HG03565 (cell line): ENCODE measurements around the gene ZNF777.
"Not testable (repeated sequence)": the region's sequence is repeated elsewhere in the genome, so short reads cannot be mapped to it uniquely, and the experiment has no call there.

ENCODE experiments used
- ATAC-seq: cut with Tn5 transposase; IDR thresholded peaks from one replicate; pipeline ENCODE4 v1.9.1; 2021; ENCODE audit warnings: mild to moderate bottlenecking, moderate library complexity; ENCODE audit not compliant: unreplicated experiment

Gene ZNF777

DNA sequence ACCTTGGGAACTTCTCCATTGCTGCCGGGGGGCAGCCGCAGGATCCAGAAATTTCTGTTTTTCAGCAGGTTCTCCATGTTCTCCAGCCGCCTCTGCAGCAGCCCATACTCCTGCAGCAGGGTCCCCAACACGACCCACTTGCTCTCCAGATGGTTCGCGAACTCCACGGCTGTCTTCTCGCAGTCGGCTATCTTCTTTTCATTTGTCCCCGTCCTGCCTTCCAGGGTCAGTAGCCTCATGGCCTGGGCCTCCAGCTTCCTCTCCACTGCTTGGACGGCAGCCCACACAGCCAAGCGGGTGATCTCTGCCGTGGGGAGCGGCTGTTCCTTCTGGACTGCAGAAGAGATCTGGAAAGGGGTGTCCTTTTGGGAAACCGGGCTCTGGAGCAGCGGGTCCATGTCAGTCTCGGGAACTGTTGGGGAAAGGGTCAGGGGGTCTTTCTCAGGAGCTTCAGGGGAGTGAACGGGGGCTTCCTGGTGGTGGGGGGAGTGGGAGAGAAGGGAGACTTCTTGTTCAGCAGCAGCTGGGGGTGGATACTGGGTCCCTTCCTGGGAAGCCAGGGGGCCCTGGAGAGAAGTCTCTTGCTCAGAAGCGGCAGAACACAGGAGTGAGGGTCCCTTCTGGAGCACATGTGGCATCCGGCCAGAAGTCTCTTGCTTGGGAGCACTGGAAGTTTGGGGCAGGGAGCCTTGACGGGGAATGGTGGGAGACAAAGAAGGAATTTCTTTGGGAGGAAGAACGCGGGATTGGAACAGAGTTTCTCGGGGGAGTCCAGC lies 5.5 kb downstream of the ZNF777 start:
- ATAC-seq, result no peak

DNA sequence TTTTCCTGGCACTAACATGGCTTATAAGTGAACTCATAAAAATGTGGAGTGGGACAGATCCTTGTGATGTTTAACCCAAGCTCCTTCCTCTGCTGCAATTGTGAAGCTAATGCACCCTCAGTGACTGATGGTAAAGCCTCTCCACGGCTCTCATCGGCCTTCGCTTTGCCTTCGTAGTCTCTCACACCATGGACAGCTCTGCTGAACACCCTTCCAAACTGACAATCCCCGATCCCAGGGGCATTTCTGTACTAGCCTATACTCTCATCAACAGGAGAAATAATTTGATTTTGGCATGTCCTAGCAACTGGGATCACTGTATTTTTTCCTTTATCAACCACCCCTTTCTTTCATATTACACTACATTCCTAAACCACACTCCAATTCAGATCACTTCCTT lies 6.1 kb downstream of the ZNF777 start:
- ATAC-seq, result no peak

DNA sequence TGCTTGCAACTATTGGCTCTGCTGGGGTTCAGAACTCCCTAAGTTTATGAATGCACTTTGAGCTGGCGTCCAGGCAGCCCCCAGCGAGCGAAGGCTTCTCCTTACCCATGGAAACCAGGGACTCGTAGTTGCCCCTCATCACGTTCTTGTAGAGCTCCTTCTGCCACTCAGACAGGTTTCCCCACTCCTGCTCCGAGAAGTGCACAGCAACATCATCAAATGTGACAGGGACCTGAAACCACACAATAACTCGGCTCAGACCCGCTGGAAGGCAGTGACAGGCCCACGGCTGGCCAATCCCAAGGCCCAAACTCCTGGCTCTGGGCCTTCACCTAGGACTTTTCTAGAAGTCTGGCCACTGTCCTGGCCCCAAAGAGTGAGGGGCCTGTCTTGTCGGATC lies 6.9 kb downstream of the ZNF777 start:
- ATAC-seq, result no peak

DNA sequence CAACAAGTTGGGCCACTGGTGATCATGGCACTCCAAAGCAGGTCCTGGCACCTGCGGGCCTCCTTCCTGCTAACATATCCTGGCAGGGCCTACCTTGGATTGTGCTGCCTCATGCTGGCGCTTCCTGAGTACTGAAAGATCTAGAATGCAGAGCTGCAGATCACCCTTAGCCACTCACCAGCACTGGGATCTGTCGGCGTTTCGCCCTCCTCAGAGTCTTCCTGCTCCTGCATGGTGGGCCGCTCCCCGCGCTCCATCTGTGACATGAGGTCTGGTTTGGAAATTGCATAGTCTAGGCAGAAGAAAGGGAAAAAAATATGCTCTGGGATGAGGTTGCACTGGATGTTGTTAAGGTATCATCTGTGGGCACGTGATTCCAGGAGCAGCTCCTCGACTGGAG lies 10.0 kb downstream of the ZNF777 start:
- ATAC-seq, result no peak

DNA sequence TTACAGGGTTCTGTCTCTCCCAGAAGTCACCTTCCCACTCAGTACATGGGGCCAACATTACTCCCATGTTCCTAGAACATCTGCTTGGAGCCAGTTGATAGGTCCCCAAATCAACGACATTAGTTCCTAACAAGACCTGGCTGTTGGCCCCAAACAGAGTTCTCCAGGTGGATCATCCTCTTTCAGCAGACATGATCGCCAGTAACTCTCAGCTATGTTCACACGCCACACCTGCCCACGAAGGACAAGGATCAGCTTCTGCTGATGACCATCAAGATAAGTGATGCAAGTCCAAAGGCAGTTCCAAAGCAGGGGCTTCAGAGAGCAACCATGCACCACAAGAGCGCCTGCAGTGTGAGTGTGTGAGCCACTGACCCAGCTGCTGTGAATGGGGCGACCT lies 11.0 kb downstream of the ZNF777 start:
- ATAC-seq, result no peak

DNA sequence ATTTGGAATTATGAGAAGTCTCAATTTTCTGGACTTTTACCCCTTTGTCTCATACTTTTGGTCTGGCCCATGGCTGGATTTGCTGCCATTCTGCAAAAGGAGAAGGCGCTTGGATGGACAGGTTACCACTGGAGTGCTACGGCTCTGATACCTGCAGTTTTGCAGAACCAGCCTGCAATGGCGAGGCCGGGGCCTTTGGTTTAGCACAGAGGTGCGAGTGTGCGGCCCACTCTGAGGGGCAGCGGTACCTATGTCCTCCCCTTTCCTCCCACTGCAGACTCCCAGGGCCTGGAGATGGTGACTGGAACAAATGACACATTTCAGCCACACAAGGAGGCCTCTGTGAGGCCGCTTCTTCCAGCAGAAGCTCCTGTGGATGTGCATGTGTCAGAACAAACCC lies 11.9 kb downstream of the ZNF777 start:
- ATAC-seq, result no peak

DNA sequence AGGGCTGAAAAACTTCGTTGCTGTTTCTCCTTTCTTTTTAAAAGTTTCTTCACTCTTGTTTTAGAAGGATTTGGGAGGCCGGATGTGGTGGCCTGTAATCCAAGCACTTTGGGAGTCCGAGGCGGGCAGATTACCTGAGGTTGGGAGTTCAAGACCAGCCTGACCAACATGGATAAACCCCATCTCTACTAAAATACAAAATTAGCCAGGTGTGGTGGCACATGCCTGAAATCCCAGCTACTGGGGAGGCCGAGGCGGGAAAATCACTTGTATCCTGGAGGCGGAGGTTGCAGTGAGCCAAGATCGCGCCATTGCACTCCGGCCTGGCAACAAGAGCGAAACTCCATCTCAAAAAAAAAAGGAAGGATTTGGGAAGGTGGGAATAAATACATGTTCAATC lies 14.8 kb downstream of the ZNF777 start:
- not testable (repeated sequence) for ATAC-seq

DNA sequence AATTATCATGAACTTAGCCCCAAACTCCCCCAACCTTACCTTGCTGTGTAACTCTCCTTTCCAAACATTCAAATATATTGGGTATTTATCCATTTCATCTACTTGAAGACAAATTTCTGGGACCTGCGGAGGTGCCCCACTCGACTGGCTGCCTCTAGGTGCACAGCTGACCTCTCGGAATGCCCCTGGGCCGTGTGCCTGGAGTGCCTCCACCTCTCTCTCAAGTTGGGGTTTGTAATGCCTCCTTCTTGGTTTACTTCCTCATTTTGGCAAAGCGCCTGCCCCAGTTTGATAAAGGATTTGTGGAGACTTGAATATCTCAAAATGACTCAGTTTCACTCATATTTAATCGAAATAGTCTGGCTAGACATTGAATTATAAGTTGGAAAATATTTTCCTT lies 16.6 kb downstream of the ZNF777 start:
- no peak for ATAC-seq

DNA sequence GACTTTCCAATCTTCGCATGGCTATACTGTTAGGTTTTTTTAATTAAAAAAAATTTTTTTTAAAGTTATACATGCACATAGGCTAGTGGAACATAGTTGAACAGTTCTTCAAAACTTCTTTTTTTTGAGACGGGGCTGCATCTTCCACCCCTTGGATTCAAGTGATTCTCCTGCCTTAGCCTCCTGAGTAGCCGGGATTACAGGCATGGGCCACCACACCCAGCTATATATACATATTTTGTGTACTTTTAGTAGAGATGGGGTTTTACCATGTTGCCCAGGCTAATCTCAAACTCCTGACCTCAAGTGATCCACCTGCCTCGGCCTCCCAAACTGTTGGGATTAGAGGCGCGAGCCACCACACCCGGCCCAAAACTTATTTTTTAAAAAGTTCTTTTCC lies 17.3 kb downstream of the ZNF777 start:
- ATAC-seq, result no peak

DNA sequence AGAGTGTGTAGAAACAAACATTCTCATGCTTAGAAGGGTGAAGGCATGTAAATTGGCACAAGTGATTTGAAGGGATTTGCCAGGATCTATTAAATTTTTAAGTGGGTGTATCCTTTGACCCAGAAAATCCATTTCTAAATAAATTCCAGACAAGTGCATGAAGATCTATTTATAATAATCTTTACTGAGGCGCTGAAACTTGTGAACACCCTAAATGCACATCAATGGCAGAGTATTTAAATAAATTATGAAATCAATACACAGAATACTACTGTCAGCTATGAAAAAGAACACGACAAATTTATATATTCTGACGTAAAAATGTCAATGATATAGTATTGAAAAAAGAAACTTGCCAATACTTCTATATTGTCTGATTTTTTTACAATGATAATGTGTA lies 17.9 kb downstream of the ZNF777 start:
- ATAC-seq, result no peak

DNA sequence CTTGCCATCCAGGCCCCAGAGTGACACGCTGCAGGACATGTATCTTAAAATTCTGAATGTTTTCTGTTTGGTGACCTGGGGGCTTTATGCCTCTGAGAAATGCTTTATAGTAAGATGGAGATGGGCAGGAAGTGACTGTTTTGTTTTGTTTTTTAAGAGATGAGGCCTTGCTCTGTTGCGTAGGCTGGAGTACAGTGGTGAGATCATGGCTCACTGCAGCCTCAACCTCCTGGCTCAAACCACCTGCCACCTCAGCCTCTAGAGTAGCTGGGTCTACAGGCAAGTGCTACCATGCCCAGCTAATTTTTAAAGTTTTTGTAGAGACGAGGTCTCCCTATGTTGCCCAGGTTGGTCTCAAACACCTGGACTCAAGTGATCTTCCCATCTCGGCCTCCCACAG lies 20.6 kb downstream of the ZNF777 start:
- no peak for ATAC-seq

DNA sequence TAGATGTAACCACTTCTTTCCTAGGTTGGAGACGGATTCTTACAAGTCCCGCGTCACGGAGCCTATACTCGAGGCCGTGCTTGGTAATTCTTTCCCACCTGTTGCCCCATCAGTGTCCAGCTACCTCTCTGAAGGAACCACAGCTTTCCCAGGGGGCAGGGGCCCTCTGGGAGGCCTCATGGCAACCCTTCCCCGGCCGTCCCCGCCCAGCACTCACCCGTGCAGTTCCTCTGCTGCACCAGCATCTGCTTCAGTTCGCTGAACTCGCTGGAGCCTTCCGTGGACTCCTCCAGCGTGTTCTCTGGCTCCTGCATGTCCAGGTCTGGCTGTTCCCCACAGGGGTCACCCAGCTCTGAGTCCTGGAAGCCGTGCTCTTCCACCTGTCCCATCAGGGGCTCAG lies 24.5 kb downstream of the ZNF777 start:
- no peak for ATAC-seq

DNA sequence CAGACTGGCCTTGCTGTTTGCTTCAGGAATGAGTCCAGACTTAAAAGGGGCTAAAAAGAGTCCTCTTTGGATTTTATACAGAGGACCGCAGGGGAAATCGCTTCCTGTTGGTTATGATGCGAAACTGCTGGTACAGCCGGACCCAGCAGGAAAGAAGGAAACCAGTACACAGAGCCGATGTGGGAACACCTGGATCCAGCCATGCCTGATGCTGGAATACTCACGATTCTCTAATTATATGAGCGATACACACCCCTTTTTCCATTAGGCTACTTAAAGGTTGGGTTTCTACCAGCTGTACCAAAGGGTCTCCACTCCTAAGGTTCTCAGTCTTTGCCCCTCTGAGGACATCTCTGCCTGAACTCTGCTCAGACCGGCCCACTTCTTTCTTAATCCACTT lies 27.7 kb downstream of the ZNF777 start:
- no peak for ATAC-seq

DNA sequence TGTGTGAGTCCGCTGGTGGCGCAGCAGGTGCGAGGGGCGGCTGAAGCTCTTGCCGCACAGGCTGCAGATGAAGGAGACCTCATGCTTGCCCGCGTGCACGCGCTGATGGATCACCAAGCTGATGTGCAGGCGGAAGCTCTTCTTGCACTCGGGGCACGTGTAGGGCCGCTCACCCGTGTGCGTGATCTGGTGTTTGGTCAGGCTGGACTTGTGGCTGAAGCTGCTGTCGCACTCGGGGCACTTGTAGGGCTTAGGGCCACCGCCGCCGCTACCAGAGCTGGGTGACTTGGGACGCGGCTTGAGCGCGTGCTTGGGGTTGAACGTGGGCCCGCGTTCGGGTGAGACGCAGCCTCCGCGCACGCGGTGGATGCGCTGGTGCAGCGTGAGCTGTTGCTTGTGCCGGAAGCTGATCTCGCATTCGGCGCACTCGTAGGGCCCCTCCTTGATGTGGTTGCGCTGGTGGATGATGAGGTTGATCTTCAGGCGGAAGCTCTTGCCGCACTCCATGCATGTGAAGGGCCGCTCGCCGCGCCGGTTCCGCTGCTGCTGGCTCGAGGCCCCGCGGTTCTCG lies 28.7 kb downstream of the ZNF777 start:
- no peak for ATAC-seq

DNA sequence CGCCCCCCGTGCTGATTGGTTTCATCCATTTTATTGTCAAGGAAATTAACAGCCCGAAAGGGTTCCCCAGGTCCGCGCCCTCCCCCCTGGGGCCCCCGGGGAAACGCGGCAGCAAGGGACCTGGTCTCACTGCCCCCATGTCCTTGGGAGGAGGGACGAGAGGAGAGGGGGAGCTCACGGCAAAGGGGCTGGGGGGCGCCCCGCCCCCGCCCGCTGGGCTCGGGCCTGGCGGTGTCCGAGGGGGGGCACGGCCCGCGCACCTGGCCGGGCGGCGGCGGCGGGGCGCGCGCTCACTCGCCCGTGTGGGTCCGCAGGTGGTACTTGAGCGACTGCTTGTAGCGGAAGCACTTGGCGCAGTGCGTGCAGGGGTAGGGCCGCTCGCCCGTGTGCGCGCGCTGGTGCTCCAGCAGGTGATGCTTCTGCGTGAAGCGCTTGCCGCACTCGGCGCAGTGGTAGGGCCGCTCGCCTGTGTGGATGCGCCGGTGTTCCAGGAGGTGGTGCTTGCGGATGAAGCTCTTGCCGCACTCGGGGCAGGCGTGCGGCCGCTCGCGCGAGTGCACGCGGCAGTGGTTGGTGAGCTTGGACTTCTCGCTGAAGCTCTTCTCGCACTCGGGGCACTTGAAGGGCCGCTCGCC lies 29.3 kb downstream of the ZNF777 start:
- no peak for ATAC-seq

DNA sequence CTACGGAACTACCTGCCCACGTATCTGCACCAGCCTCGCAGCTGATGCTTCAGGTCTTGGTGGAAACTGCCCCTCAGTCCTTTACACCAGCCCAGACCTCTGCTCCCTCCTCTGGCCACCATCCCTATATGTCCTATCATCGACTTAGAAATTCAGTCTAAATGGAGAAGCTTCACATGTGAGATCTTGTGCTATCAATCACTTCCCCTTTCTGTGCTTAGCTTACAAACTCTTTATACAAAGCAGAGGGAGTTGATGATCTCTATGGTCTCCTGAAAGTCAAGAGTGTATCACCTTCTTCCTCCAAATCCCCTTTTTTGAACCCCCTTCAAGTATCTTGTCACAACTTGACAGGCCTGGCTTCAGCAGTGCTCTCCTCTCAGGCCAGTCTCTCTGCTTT lies 30.7 kb downstream of the ZNF777 start:
- ATAC-seq, result no peak

DNA sequence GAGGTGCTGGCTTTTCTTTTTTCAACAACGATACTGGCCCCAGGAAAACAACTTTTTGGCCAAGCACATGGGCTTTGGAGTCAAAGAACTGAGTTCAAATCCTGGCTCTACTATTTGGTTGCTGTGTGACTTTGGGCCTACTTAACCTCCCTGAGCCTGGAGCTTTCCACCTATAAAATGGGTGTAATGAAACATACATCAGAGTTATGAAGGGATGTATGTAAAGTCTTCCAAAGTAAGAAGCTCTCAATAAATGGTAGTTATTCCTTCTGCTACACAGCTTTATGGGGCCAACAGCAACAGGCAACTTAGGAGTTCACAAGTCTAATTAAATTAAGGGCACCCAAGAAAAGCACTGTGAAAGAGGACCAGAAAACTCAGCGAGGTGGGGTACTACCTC lies 33.0 kb downstream of the ZNF777 start:
- no peak for ATAC-seq

DNA sequence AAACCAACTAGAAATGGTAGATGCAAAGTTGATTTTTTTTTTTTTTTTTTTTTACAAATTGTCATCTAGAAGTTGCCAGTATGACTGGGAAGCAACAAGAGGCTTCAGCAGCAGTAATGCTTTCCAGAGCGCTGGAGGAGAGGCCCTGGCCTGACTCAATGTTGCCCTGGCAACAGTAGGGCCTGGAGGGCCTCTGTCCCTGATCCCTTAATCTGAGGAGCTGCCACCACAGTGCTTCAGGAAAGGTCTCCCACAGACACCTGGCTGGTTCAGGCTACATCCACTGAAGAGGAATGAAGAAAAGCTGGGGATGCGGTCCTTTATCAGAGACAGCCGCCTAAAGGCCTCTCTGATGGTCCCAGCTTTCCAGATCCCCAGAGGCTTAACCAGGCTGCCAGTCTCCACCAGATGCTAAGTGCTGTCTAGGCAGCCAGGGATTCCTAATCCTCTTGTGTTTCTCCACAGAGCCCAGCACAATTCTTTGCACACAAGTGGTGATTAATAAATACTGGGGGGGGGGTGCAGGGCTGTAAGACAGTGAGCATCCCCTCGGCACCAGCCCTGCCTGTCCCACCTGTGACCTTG lies 33.7 kb downstream of the ZNF777 start:
- ATAC-seq, result no peak

DNA sequence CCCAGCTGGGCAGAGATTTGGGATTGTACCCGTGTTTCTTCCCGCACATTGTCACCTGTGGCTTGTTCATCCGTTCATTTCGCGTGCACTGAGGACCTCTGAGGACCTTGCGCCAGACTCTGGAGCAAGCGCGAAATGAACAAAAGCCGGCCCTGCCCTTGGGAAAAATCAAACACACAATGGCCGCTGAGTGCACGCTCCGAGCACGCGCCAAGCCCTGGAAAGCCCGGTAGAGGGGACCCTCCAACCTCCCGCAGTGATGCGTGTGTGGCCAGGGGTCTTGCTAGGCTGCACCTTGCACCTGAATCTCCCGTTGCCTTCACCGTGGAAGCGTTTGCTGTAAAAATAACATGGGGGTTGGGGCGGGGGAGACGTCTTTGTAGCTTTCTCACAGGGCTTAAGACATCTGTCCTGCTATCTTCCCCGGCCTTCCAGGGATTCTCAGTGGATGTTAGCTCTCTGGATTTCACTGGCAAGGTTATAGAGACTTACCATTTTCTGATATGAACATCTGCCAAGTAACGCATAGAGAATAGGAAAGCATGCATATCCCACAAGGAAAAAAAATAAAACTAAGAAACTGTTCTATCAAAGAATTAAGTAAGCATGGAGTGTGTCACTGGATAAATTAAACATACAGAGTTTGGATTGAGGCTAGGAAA lies 37.3 kb downstream of the ZNF777 start:
- ATAC-seq, result no peak

DNA sequence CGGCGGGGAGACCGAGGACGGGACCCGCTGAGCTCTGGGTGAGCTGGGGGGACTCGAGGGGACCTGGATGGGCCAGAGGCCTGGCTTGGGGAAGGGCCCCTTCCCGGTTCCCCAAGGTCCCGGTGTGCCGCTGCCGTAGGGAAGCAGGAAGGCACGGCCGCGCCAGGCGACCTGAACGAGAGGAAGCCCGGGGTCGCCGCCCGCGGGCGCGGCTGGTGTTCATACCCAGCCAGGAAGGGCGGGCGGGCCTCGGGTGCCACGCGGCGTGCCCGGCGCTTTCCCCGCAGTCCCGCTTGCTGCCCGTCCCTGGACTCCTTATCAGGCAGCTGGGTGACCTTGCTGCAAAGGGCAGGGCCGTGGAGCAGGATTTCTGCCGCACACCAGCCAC lies 38.0 kb downstream of the ZNF777 start:
- ATAC-seq, result no peak

DNA sequence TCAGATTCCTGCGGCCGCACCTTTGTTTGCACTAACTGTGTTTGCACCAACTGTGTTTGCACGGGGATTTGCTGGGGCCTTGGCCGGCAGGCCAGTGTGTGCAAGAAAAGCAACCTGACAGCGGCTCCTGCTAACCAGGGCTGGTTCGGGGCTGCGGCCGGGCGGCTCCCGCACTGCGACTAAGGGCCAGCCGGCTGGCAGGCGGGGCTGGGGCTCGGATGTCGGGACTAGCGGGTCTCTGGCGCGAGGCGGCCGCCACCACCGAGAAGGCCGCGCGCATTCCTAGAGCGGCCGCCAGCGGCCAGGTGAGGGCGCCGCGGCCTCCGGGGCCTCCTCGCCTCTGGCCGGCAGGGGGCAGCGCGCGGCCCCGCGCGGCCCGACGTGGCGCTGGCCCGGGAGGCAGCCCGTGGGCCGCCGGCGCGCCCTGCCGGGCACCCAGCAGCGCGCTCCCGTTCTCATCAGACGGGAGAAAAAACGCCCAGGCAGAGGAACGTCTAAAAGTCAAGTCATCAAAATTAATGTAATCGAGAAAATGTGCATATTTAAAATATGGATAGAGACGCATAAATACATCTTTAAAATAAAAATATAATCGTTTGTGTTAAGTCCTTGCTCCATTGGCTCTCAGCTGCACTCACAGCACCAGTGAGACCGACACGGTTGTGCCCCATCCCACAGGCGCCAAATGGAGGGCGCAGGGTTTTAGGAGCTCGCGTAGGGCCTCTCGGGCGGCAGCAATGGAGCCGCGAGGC lies 38.5 kb downstream of the ZNF777 start:
- peak; percentile 91 for ATAC-seq
